Panc1 (cell line): ENCODE measurements around the gene HM13. TPM values are rescaled to one million over a fixed set of nuclear protein-coding genes. Genes with fewer than 3 reads are reported as not detected.

Experiments
- ATAC-seq: fragments of 200-7000 bp; cut with Tn5 transposase; 2 replicates; pipeline ENCODE4 v1.9.1; 2020; ENCODE audit warnings: mild to moderate bottlenecking, moderate library complexity
- BruUV-seq: library from RNA; stranded (reverse); fragments of 400-500 nt; replicated peaks from 2 replicates; lab custom pipeline; 2021; lab: Mats Ljungman, UMichigan
- CTCF ChIA-PET: fragments of 300-600 bp; sonication (Branson Sonifier 250); formaldehyde crosslinking; loops from one replicate; lab custom pipeline; 2022; ENCODE audit warnings: antibody characterized with exemption; lab: Charles Lee
- POLR2A ChIA-PET: fragments of 300-600 bp; sonication (Branson Sonifier 250); formaldehyde crosslinking; loops from one replicate; lab custom pipeline; 2022; ENCODE audit warnings: antibody characterized with exemption; lab: Charles Lee
- DNase-seq: peaks from one replicate; pipeline ENCODE4 v3.0.0-alpha.2; 2010; ENCODE audit warnings: low read depth, low spot score
- H3K27ac ChIP-seq: 2 replicates; pipeline ENCODE4 v1.5.1; 2011; ENCODE audit warnings: mild to moderate bottlenecking, low read length, inconsistent platforms
- H3K27me3 ChIP-seq: fragments of 200-500 bp; sonication (Bioruptor generic); 2 replicates; pipeline ENCODE4 v1.6.0; 2014; ENCODE audit warnings: low read length, inconsistent platforms; ENCODE audit not compliant: control insufficient read depth, insufficient read depth
- H3K36me3 ChIP-seq: fragments of 200-500 bp; sonication (Bioruptor generic); 2 replicates; pipeline ENCODE4 v1.5.1; 2014; ENCODE audit warnings: inconsistent platforms, mild to moderate bottlenecking, low read length, moderate library complexity; ENCODE audit not compliant: control insufficient read depth, insufficient read depth
- H3K4me1 ChIP-seq: 2 replicates; pipeline ENCODE4 v1.5.1; 2011; ENCODE audit warnings: inconsistent platforms, mild to moderate bottlenecking, low read length, moderate library complexity; ENCODE audit not compliant: control insufficient read depth, insufficient read depth
- H3K4me3 ChIP-seq, 2 experiments: 2 replicates each; pipeline ENCODE4 v1.5.1; 2011 to 2012; ENCODE audit warnings: low read depth in 2 of 2, low read length in 2 of 2, mild to moderate bottlenecking in 2 of 2, inconsistent platforms in 1 of 2, moderate library complexity in 1 of 2
- H3K9me3 ChIP-seq: fragments of 200-500 bp; sonication (Bioruptor generic); 2 replicates; pipeline ENCODE4 v1.5.1; 2014; ENCODE audit warnings: low read depth, mild to moderate bottlenecking, inconsistent platforms, low read length, moderate library complexity; ENCODE audit not compliant: control insufficient read depth, insufficient read depth
- POLR2AphosphoS5 ChIP-seq: IDR thresholded peaks from 2 replicates; pipeline ENCODE4 v1.6.1; 2012; ENCODE audit warnings: mild to moderate bottlenecking, low read depth, low read length, moderate library complexity
- REST ChIP-seq, 2 experiments: IDR thresholded peaks; 2 replicates each; pipeline ENCODE4 v1.6.1; 2011 to 2012; ENCODE audit warnings: low read depth in 2 of 2, control low read depth in 1 of 2, low read length in 1 of 2, mild to moderate bottlenecking in 1 of 2, moderate library complexity in 1 of 2; ENCODE audit not compliant: insufficient read depth in 1 of 2
- SIN3A ChIP-seq: IDR thresholded peaks from 2 replicates; pipeline ENCODE4 v1.6.1; 2012; ENCODE audit warnings: low read depth, mild to moderate bottlenecking, low read length, moderate library complexity, borderline replicate concordance; ENCODE audit not compliant: insufficient read depth
- TCF7L2 ChIP-seq: IDR thresholded peaks from 2 replicates; pipeline ENCODE4 v1.6.1; 2011; ENCODE audit warnings: mild to moderate bottlenecking, low read depth, low read length, inconsistent platforms
- in situ Hi-C: cut with HindIII; loops from 2 replicates; pipeline ENCODE4 v1.10.0; 2016; ENCODE audit warnings: low sequenced_read_pairs, low pct_unique_long_range_greater_than_20kb
- intact Hi-C: fragments of 100-400 bp; cut with micrococcal nuclease; formaldehyde crosslinking; loops from one replicate; pipeline ENCODE4 v1.10.0; 2022; ENCODE audit not compliant: unreplicated experiment
- total RNA-seq: library from RNA; stranded (reverse); gene quantifications from one replicate; pipeline ENCODE4 v1.2.1, GENCODE V29; 2021; ENCODE audit not compliant: unreplicated experiment
- TF ChIP-seq, protein P1 (sequence below): fragments of 450-650 bp; IDR thresholded peaks from 2 replicates; pipeline ENCODE4 v1.5.1; 2017; ENCODE audit warnings: mild to moderate bottlenecking

The HM13 gene
- total RNA-seq, 1 experiment from 2014 or later = 337 TPM

GRCh38 chr20:31587545-31588389, 73.5 kb downstream of the HM13 start:
- no peak for DNase-seq
- no TSS peak for BruUV-seq
- peak overlapping the region; percentile 82 for H3K27ac ChIP-seq

DNA sequence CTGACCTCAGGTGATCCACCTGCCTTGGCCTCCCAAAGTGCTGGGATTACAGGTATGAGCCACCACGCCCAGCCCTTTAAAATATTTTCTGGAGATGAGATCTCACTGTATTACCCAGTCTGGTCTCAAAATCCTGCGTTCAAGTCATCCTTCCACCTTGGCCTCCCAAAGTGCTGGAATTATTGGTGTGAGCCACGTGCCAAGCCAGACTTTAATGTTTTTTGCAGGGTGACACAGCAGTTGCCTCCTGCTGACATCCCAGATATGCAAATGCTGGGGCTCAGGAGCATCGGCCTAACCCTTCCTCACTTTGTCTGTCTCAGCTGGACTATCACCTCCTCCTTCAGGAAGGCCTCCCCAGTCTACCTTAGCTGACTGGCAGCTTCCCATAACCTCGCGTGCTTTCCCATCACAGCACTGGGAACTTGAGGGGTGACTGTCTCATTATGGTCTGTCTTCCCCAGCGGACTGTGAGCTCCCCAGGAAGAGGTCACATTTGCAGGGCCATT, 76.5 kb downstream of the HM13 start:
- CTCF ChIA-PET = interaction anchor here (0.8 to 3.8 kb wide), 3 partner anchors 21 to 30 kb away, joined by 4 to 28 read pairs (median 5); no protein-coding TSS in a partner anchor
- Histone ChIP-seq H3K27me3 (no peaks in the 10 kb centered on the region), H3K4me1 (peaks cover 53% of the 10 kb centered on the region), H3K27ac (peak overlapping the region; percentile 97), H3K36me3 (no peaks in the 10 kb centered on the region), H3K9me3 (no peaks in the 10 kb centered on the region), H3K4me3 (no peak overlapping the region)
- ATAC-seq (no peak), DNase-seq (no peak)
- BruUV-seq = no TSS peak
- TF ChIP-seq SIN3A (no peak), TCF7L2 (no peak), REST (IDR thresholded peaks at IDR 0.05; ENCODE audit: insufficient read depth in 1 of 2, low read depth in 2 of 2, low read length in 1 of 2) (no peak), POLR2AphosphoS5 (no peak)
- in situ Hi-C loops (no loop called here), intact Hi-C loops (no loop called here)
- POLR2A ChIA-PET = interaction anchor here (0.5 to 1.9 kb wide), 4 partner anchors 9 to 127 kb away, joined by 3 to 19 read pairs (median 6); partner anchors contain the start of gene ID1

More at GRCh38 chr20:31587545-31588389, 73.5 kb downstream of the HM13 start:
- H3K4me3 ChIP-seq = peak overlapping the region; percentile 38 to 54
- no peaks in the 10 kb centered on the region for H3K9me3 ChIP-seq
- TF ChIP-seq POLR2AphosphoS5 (peak; percentile 32; the same call in 1 of the 2 replicates), TCF7L2 (peak; percentile 67; the same call in 1 of the 2 replicates), SIN3A (peak; percentile 66; the same call in 1 of the 2 replicates), REST (IDR thresholded peaks at IDR 0.05; ENCODE audit: insufficient read depth in 1 of 2, low read depth in 2 of 2, low read length in 1 of 2) (no peak)
- TF ChIP-seq, protein P1, sequence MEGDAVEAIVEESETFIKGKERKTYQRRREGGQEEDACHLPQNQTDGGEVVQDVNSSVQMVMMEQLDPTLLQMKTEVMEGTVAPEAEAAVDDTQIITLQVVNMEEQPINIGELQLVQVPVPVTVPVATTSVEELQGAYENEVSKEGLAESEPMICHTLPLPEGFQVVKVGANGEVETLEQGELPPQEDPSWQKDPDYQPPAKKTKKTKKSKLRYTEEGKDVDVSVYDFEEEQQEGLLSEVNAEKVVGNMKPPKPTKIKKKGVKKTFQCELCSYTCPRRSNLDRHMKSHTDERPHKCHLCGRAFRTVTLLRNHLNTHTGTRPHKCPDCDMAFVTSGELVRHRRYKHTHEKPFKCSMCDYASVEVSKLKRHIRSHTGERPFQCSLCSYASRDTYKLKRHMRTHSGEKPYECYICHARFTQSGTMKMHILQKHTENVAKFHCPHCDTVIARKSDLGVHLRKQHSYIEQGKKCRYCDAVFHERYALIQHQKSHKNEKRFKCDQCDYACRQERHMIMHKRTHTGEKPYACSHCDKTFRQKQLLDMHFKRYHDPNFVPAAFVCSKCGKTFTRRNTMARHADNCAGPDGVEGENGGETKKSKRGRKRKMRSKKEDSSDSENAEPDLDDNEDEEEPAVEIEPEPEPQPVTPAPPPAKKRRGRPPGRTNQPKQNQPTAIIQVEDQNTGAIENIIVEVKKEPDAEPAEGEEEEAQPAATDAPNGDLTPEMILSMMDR = no peak
- ATAC-seq = peak; percentile 83
- H3K27me3 ChIP-seq = no peaks in the 10 kb centered on the region
- no peaks in the 10 kb centered on the region for H3K36me3 ChIP-seq
- in situ Hi-C loops = no loop called here
- ChIA-PET CTCF (interaction anchor here (0.6 to 1.7 kb wide), 7 partner anchors 16 to 33 kb away, joined by 4 to 12 read pairs (median 7); no protein-coding TSS in a partner anchor), POLR2A (interaction anchor here (0.5 to 1.5 kb wide), 6 partner anchors 15 to 46 kb away, joined by 3 to 11 read pairs (median 4); partner anchors contain the start of gene ID1)
- H3K4me1 ChIP-seq = peaks cover 36% of the 10 kb centered on the region
- intact Hi-C loops = no loop called here
